ENCODE data around the gene SLC22A17. TPM values are rescaled to one million over a fixed set of nuclear protein-coding genes. Genes with fewer than 3 reads are reported as not detected.

SLC22A17 gene
- total and polyA plus RNA-seq, 2 experiments from 2014 or later = 43.8 to 74.0 TPM

- H3K27ac ChIP-seq = no peak overlapping the region
- H3K4me1 ChIP-seq (ENCODE audit: low read depth) = no peaks in the 10 kb centered on the region
- DNase-seq (ENCODE audit: low read depth in 1 of 2, low spot score in 1 of 2) = no peak
- H3K36me3 ChIP-seq = no peaks in the 10 kb centered on the region
- TF ChIP-seq CTCF (IDR thresholded peaks at IDR 0.05; ENCODE audit: low read depth, low read length) = no peak
- no peak overlapping the region for H3K4me3 ChIP-seq
- H3K27me3 ChIP-seq = peaks cover 2% of the 10 kb centered on the region
- no peaks in the 10 kb centered on the region for H3K9me3 ChIP-seq (ENCODE audit: low read depth)
These were observed 4.0 kb upstream of the SLC22A17 start for GRCh38 chr14:23356662-23357061.

GRCh38 chr14:23355871-23356435 is 3.3 kb upstream of the SLC22A17 start:
- DNase-seq (ENCODE audit: low read depth in 1 of 2, low spot score in 1 of 2) = no peak
- no peaks in the 10 kb centered on the region for H3K9me3 ChIP-seq (ENCODE audit: low read depth)
- no peak overlapping the region for H3K27ac ChIP-seq

DNA sequence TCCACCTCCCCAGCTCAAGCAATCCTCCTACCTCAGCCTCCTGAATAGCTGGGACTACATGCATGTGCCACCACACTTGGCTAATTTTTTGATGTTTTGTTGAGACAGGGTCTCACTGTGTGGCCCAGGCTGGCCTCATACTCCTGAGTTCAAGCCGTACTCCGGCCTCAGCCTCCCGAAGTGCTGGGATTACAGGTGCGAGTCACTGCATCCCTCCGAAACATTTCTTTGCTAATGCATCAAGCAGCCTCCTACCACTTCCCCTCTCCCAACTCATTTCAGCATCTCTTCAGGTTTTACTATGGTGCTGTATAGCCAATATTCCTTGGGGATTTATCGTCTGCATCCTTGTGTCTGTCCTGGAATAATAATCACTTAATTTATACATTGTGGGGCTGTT is 2.3 kb upstream of the SLC22A17 start:
- Histone ChIP-seq H3K4me1 (ENCODE audit: low read depth) (no peaks in the 10 kb centered on the region), H3K9me3 (ENCODE audit: low read depth) (no peaks in the 10 kb centered on the region), H3K27me3 (peaks cover 4% of the 10 kb centered on the region), H3K36me3 (no peaks in the 10 kb centered on the region), H3K27ac (no peak overlapping the region), H3K4me3 (no peak overlapping the region)
- TF ChIP-seq CTCF (IDR thresholded peaks at IDR 0.05; ENCODE audit: low read depth, low read length) = no peak
- no peak for DNase-seq (ENCODE audit: low read depth in 1 of 2, low spot score in 1 of 2)

More at GRCh38 chr14:23355871-23356435, 3.3 kb upstream of the SLC22A17 start:
- no peak for TF ChIP-seq CTCF (IDR thresholded peaks at IDR 0.05; ENCODE audit: low read depth, low read length)
- H3K36me3 ChIP-seq = no peaks in the 10 kb centered on the region
- H3K4me3 ChIP-seq = no peak overlapping the region
- no peaks in the 10 kb centered on the region for H3K4me1 ChIP-seq (ENCODE audit: low read depth)
- H3K27me3 ChIP-seq = peaks cover 4% of the 10 kb centered on the region

DNA sequence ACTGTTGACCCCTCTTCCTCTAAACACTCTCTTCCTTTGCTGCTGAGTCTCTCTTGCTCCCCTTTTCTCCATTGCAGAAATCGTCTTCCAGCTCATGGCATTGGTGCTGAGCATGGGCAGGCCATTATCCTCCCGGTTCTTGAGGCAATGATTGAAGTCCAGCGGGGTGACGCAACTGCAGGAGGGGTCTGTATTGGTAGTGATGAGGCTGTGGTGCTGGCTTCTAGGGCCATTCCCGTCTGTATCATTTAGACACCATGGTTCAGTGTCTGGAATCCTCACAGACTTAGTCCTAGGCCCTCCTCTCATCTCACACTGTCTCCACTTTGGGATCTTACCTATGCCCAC is 720 bp upstream of the SLC22A17 start:
- H3K4me3 ChIP-seq = no peak overlapping the region
- no peak for DNase-seq (ENCODE audit: low read depth in 1 of 2, low spot score in 1 of 2)

GRCh38 chr14:23351681-23352505 is 794 bp downstream of the SLC22A17 start:
- H3K36me3 ChIP-seq = no peaks in the 10 kb centered on the region
- no peaks in the 10 kb centered on the region for H3K9me3 ChIP-seq (ENCODE audit: low read depth)
- TF ChIP-seq CTCF (IDR thresholded peaks at IDR 0.05; ENCODE audit: low read depth, low read length) = peak; percentile 12
- peak overlapping the region; percentile 44 for H3K4me3 ChIP-seq
- H3K4me1 ChIP-seq (ENCODE audit: low read depth) = no peaks in the 10 kb centered on the region
- no peak overlapping the region for H3K27ac ChIP-seq
- H3K27me3 ChIP-seq = peaks cover 4% of the 10 kb centered on the region
- peak in 1 of 2 donors; percentile 46 for DNase-seq (ENCODE audit: low read depth in 1 of 2, low spot score in 1 of 2)

More for the DNA sequence above, 720 bp upstream of the SLC22A17 start:
- Histone ChIP-seq H3K27me3 (peaks cover 4% of the 10 kb centered on the region), H3K4me1 (ENCODE audit: low read depth) (no peaks in the 10 kb centered on the region), H3K9me3 (ENCODE audit: low read depth) (no peaks in the 10 kb centered on the region), H3K27ac (no peak overlapping the region), H3K36me3 (no peaks in the 10 kb centered on the region)
- no peak for TF ChIP-seq CTCF (IDR thresholded peaks at IDR 0.05; ENCODE audit: low read depth, low read length)

Measured in cardiac muscle cell (in vitro differentiated cells and primary cell).